IMR-90 (cell line): ENCODE results near the gene EDNRB. TPM values are rescaled to one million over a fixed set of nuclear protein-coding genes. Genes with fewer than 3 reads are reported as not detected.

ENCODE experiments used
- ATAC-seq: fragments of 200-7000 bp; cut with Tn5 transposase; 2 replicates; pipeline ENCODE4 v1.9.1; 2020; ENCODE audit warnings: low read depth, mild to moderate bottlenecking, moderate library complexity
- BruUV-seq: library from RNA; stranded (reverse); fragments of 400-500 nt; replicated peaks from 2 replicates; lab custom pipeline; 2021; lab: Mats Ljungman, UMichigan
- CTCF ChIA-PET: fragments of 300-600 bp; formaldehyde crosslinking; extraction: SDS; loops from one replicate; lab custom pipeline; 2021; ENCODE audit warnings: antibody characterized with exemption; lab: Yijun Ruan, JAX
- POLR2A ChIA-PET: fragments of 300-600 bp; sonication (Branson Sonifier 250); formaldehyde crosslinking; loops from one replicate; lab custom pipeline; 2022; ENCODE audit warnings: antibody characterized with exemption; ENCODE audit not compliant: unreplicated experiment; lab: Charles Lee
- DNase-seq: peaks from one replicate; pipeline ENCODE4 v3.0.0; 2013
- H2AFZ ChIP-seq: replicated peaks from 2 replicates; pipeline ENCODE3; 2013; ENCODE audit warnings: low read length, mild to moderate bottlenecking; ENCODE audit not compliant: poor library complexity
- H2AK5ac ChIP-seq: 2 replicates; pipeline ENCODE4 v1.6.1; 2013; ENCODE audit warnings: low read depth, low read length, inconsistent platforms
- H2AK9ac ChIP-seq: replicated peaks from 2 replicates; pipeline ENCODE3; 2013; ENCODE audit warnings: mild to moderate bottlenecking, low read depth, low read length, moderate library complexity; ENCODE audit not compliant: poor library complexity
- H2BK120ac ChIP-seq: 2 replicates; pipeline ENCODE4 v1.6.1; 2013; ENCODE audit warnings: low read depth, low read length, inconsistent platforms
- H2BK15ac ChIP-seq: 3 replicates; pipeline ENCODE4 v1.6.1; 2013; ENCODE audit warnings: low read depth, low read length, inconsistent platforms
- H2BK20ac ChIP-seq: 2 replicates; pipeline ENCODE4 v1.6.1; 2013; ENCODE audit warnings: low read depth, mild to moderate bottlenecking, inconsistent platforms, low read length, moderate library complexity
- H2BK5ac ChIP-seq: 2 replicates; pipeline ENCODE4 v1.6.1; 2013; ENCODE audit warnings: mild to moderate bottlenecking, low read depth, low read length, inconsistent platforms; ENCODE audit not compliant: poor library complexity, severe bottlenecking
- H3K14ac ChIP-seq: replicated peaks from 2 replicates; pipeline ENCODE4 v1.6.1; 2013; ENCODE audit warnings: low read depth, low read length, inconsistent platforms
- H3K18ac ChIP-seq: 2 replicates; pipeline ENCODE4 v1.6.1; 2013; ENCODE audit warnings: low read depth, low read length, control low read depth
- H3K23ac ChIP-seq: 2 replicates; pipeline ENCODE4 v1.6.1; 2013; ENCODE audit warnings: low read depth, low read length, inconsistent platforms
- H3K27ac ChIP-seq: 2 replicates; pipeline ENCODE4 v1.5.1; 2013; ENCODE audit warnings: mild to moderate bottlenecking, control low read depth, low read length; ENCODE audit not compliant: insufficient read depth
- H3K27me3 ChIP-seq: 2 replicates; pipeline ENCODE4 v1.6.1; 2013; ENCODE audit warnings: low read length; ENCODE audit not compliant: control insufficient read depth, insufficient read depth
- H3K36me3 ChIP-seq: 2 replicates; pipeline ENCODE4 v1.6.1; 2013; ENCODE audit warnings: low read length, mixed read lengths; ENCODE audit not compliant: control insufficient read depth, insufficient read depth
- H3K4ac ChIP-seq: 2 replicates; pipeline ENCODE4 v1.6.1; 2013; ENCODE audit warnings: low read depth, low read length, inconsistent platforms
- H3K4me1 ChIP-seq: 2 replicates; pipeline ENCODE4 v1.6.1; 2013; ENCODE audit warnings: low read length, mixed read lengths; ENCODE audit not compliant: control insufficient read depth, insufficient read depth
- H3K4me2 ChIP-seq: 2 replicates; pipeline ENCODE4 v1.6.1; 2013; ENCODE audit warnings: low read depth, mild to moderate bottlenecking, control low read depth, low read length, moderate library complexity
- H3K4me3 ChIP-seq: 2 replicates; pipeline ENCODE4 v1.5.1; 2013; ENCODE audit warnings: low read depth, mild to moderate bottlenecking, control low read depth, low read length, moderate library complexity; ENCODE audit not compliant: insufficient read depth
- H3K56ac ChIP-seq: 2 replicates; pipeline ENCODE4 v1.6.1; 2013; ENCODE audit warnings: low read length, inconsistent platforms; ENCODE audit not compliant: insufficient read depth; ENCODE audit errors: extremely low read depth
- H3K79me1 ChIP-seq, 2 experiments: 2 replicates each; pipeline ENCODE4 v1.6.1; 2013; ENCODE audit warnings: low read length in 2 of 2, inconsistent platforms in 1 of 2, low read depth in 1 of 2
- H3K9ac ChIP-seq: 2 replicates; pipeline ENCODE4 v1.6.1; 2013; ENCODE audit warnings: low read depth, low read length, control low read depth
- H3K9me1 ChIP-seq: 2 replicates; pipeline ENCODE4 v1.6.1; 2013; ENCODE audit warnings: low read length, inconsistent platforms; ENCODE audit not compliant: insufficient read depth
- H3K9me3 ChIP-seq: 2 replicates; pipeline ENCODE4 v1.6.1; 2013; ENCODE audit warnings: low read length; ENCODE audit not compliant: control insufficient read depth, insufficient read depth
- H4K20me1 ChIP-seq: 2 replicates; pipeline ENCODE4 v1.6.1; 2013; ENCODE audit warnings: low read length, inconsistent platforms; ENCODE audit not compliant: insufficient read depth
- H4K5ac ChIP-seq: 2 replicates; pipeline ENCODE4 v1.6.1; 2013; ENCODE audit warnings: mild to moderate bottlenecking, low read depth, low read length, control low read depth
- H4K8ac ChIP-seq, 2 experiments: 2 replicates each; pipeline ENCODE4 v1.6.1; 2013; ENCODE audit warnings: low read depth in 2 of 2, low read length in 2 of 2, control low read depth in 1 of 2, inconsistent platforms in 1 of 2
- H4K91ac ChIP-seq: 2 replicates; pipeline ENCODE4 v1.6.1; 2013; ENCODE audit warnings: low read depth, low read length, inconsistent platforms; ENCODE audit not compliant: insufficient read depth
- CEBPB ChIP-seq: IDR thresholded peaks from 2 replicates; pipeline ENCODE4 v1.6.1; 2012; ENCODE audit warnings: low read depth, low read length, improper control_type of control experiment
- CHD1 ChIP-seq: IDR thresholded peaks from 2 replicates; pipeline ENCODE4 v1.6.1; 2012; ENCODE audit warnings: low read depth, low read length, improper control_type of control experiment
- FOS ChIP-seq: fragments of 150-350 bp; IDR thresholded peaks from 2 replicates; pipeline ENCODE4 v1.6.1; 2016; ENCODE audit warnings: low read depth, low read length
- WGBS, 2 experiments: methylation state at CpG; one replicate each; pipeline versions ENCODE4 v1.1.5 to v1.1.7; 2013; ENCODE audit warnings: missing lambda C conversion rate in 2 of 2; ENCODE audit not compliant: insufficient read length in 1 of 2; ENCODE audit errors: extremely low coverage in 2 of 2; 5-methylcytosine and 5-hydroxymethylcytosine counted together
- dilution Hi-C: fragments of 300-500 bp; cut with HindIII; formaldehyde crosslinking; loops from one replicate; pipeline ENCODE4 v1.14.3; 2018; ENCODE audit warnings: low sequenced_read_pairs; ENCODE audit not compliant: unreplicated experiment
- in situ Hi-C: fragments of 300-500 bp; cut with MboI; formaldehyde crosslinking; loops from 3 replicates; pipeline ENCODE4 v1.14.3; 2019; ENCODE audit warnings: low sequenced_read_pairs, inconsistent platforms, mixed read lengths
- intact Hi-C: fragments of 100-400 bp; cut with micrococcal nuclease; formaldehyde crosslinking; loops from 2 replicates; pipeline ENCODE4 v1.10.0; 2022
- polyA plus RNA-seq, 3 experiments: library from polyadenylated mRNA; depleted of rRNA; stranded (reverse); fragments of >200 nt; gene quantifications; 2 replicates each; pipeline ENCODE4 v1.2.3, GENCODE V29; 2012; ENCODE audit warnings: low replicate concordance in 1 of 3
- total RNA-seq: library from RNA; depleted of rRNA; stranded (reverse); fragments of >200 nt; gene quantifications from 2 replicates; pipeline ENCODE4 v1.2.3, GENCODE V29; 2012
- TF ChIP-seq, protein P1 (sequence below): fragments of 150-350 bp; IDR thresholded peaks from 2 replicates; pipeline ENCODE4 v1.6.1; 2017; ENCODE audit warnings: mild to moderate bottlenecking, antibody characterized with exemption, low read length, low read depth

EDNRB gene
- total and polyA plus RNA-seq, 2 of the 4 experiments (the other 2 are of a cell fraction): under 0.01 to 0.09 TPM

GRCh38 chr13:77859450-77859849 is 59.2 kb downstream of the EDNRB start:
- ChIA-PET POLR2A (no interaction called here), CTCF (no interaction called here)
- H4K8ac ChIP-seq: peak overlapping the region; percentile 84 to 88; a peak in 3 of 4 replicates
- no peak overlapping the region for H3K9ac ChIP-seq
- in situ Hi-C loops: no loop called here
- WGBS, 2 experiments: no CpG with 5 or more reads among the region's 8 CpGs
- peak overlapping the region; percentile 87; the same call in 1 of the 2 replicates for H3K23ac ChIP-seq
- peak overlapping the region; percentile 100 for H3K18ac ChIP-seq
- ATAC-seq: peak; percentile 45
- H2BK15ac ChIP-seq: peak overlapping the region; percentile 97
- no peaks in the 10 kb centered on the region for H3K9me3 ChIP-seq
- H3K4me1 ChIP-seq: peaks cover 14% of the 10 kb centered on the region
- peak overlapping the region; percentile 74; the same call in 1 of the 2 replicates for H3K4ac ChIP-seq
- no peaks in the 10 kb centered on the region for H3K36me3 ChIP-seq
- peak overlapping the region; percentile 94 for H2BK20ac ChIP-seq
- H3K14ac ChIP-seq: peak overlapping the region; percentile 96
- DNase-seq: peak; percentile 82
- H3K79me1 ChIP-seq: no peaks in the 10 kb centered on the region
- H2BK5ac ChIP-seq: peak overlapping the region; percentile 95
- dilution Hi-C loops: no loop called here
- H2AFZ ChIP-seq: peak overlapping the region; percentile 71
- H3K27me3 ChIP-seq: no peaks in the 10 kb centered on the region
- H2BK120ac ChIP-seq: peak overlapping the region; percentile 89
- peak overlapping the region; percentile 54; the same call in 1 of the 2 replicates for H2AK5ac ChIP-seq
- no peak overlapping the region for H3K4me3 ChIP-seq
- peak overlapping the region; percentile 89 for H4K91ac ChIP-seq
- H4K20me1 ChIP-seq: no peaks in the 10 kb centered on the region
- peak overlapping the region; percentile 74; the same call in 1 of the 2 replicates for H3K56ac ChIP-seq
- H3K9me1 ChIP-seq: peaks cover 2% of the 10 kb centered on the region
- peak overlapping the region; percentile 49; the same call in 1 of the 2 replicates for H3K4me2 ChIP-seq
- peak overlapping the region; percentile 98 for H4K5ac ChIP-seq
- TF ChIP-seq, protein P1, sequence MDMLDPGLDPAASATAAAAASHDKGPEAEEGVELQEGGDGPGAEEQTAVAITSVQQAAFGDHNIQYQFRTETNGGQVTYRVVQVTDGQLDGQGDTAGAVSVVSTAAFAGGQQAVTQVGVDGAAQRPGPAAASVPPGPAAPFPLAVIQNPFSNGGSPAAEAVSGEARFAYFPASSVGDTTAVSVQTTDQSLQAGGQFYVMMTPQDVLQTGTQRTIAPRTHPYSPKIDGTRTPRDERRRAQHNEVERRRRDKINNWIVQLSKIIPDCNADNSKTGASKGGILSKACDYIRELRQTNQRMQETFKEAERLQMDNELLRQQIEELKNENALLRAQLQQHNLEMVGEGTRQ: peak; percentile 29; the same call in 1 of the 2 replicates
- no peak for TF ChIP-seq CHD1
- TF ChIP-seq CEBPB: peak; percentile 84
- TF ChIP-seq FOS: no peak
- BruUV-seq: no TSS peak
- peak overlapping the region; percentile 31; the same call in 1 of the 2 replicates for H3K27ac ChIP-seq
- H2AK9ac ChIP-seq: no peak overlapping the region
- intact Hi-C loops: loop anchor here (1.0 kb wide), 1 partner anchor 17 kb away; no protein-coding TSS in a partner anchor
